Measurements from ENCODE around the gene CCT7.
A peak's percentile ranks its signal among the peaks of the same experiment; 100 is the strongest.

Gene CCT7

DNA sequence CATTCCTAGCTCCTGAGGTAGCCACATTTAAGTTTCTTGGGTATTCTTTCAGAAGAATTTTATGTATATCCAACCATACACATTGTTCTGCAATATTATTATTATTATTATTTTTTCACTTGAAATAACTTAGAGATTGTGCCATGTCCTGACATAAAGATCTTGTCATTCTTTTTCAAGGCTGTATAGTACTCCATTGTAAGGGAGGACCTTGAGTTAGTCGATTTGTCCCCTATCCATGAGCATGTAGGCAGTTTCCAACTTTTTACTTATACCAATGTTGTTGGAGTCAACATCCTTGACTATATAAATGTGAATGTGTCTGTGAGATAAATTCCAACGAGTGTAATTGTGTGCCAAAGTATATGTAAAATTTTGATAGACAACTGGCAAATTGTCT lies 60.1 kb downstream of the CCT7 start:
- no peak for DNase-seq (ENCODE audit: low spot score)

DNA sequence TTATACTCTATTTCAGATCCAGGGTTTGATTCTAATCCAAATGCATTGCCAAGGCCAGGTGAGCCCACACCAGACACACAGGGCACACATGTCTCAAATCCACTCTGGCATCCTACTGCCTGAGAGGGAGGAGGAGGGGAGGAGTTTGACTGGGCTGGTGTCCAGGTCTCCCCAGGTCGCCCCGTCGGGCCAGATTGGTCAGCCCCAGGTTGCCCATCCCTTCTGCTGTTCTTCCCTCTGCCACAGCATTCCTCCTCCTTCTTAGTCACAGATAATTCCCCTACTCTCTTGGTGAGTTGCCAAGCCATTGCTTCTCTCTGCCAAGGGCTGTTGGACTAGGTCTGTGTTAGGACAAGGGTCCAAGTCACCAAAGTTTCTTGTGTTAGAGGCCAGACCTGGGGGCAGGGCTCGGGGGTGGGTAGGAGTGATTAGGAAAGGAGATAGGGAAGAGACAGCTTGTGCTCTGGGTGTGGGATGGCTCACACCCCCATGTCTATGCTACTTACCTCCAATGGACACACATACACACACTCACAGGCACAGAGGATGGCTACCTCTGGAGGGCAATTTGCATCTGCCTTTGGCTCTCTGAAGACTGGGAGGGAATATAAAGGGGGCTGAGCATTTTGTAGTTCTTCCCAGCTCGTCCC lies 61.8 kb downstream of the CCT7 start:
- peak; percentile 61 for DNase-seq (ENCODE audit: low spot score)

DNA sequence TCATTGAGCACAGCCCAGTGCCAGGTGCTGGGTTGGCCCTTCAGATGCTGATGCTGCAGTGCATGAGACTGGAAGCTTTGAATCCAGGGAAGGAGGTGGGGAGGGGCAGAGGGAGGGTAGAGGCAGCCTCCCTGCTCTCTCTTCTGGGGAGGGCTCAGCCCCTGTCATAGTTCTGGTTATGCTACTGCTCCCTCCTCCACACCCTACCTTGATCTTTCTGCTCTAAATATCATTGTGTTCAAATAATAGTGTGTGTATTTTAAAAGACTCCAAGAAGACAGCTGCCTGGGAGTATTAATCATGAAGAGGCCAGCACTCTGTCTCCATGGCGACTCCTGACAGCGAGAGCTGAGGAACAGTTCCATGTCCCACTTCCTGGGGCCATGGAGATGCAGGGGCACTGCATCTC lies 63.0 kb downstream of the CCT7 start:
- no peak for DNase-seq (ENCODE audit: low spot score)

DNA sequence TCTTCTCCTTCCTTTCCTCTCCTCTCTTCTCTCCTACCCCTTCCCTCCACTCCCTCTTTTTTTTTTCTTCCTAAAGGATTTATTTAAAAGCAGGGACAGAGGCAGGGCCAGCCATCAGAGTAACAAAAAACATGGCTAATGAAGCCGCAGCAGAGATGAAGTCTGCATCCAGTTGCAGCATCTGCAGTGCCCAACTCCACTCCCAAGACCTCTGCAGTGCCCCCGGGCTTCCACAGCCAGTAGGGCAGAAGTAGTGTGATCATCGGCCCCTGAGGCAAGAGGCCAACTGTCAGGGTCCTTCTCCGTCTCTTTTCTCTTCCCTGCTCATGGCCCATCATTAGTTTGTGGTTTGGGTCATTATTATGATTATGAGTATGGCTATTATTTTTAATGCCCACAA lies 63.5 kb downstream of the CCT7 start:
- no peak for DNase-seq (ENCODE audit: low spot score)

DNA sequence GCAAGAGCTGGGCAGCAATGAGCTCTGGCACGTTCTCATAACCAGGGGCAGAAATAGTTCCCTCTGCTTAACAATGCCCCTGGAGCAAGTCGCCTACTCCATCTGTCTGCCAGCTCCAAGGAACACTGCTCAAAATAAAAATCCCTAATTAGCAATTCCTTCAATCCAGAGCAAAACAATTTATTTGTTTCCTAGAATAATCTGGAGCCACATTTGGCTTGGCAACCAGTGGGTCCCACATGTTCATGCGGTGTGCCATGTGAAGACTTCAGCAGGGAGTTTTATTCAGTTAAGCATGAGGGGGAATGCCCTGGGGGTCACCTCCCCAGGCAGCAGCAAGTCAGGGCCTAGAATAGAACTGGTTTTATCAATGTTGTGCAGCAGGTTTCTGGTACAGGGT lies 66.8 kb downstream of the CCT7 start:
- DNase-seq (ENCODE audit: low spot score), result no peak

DNA sequence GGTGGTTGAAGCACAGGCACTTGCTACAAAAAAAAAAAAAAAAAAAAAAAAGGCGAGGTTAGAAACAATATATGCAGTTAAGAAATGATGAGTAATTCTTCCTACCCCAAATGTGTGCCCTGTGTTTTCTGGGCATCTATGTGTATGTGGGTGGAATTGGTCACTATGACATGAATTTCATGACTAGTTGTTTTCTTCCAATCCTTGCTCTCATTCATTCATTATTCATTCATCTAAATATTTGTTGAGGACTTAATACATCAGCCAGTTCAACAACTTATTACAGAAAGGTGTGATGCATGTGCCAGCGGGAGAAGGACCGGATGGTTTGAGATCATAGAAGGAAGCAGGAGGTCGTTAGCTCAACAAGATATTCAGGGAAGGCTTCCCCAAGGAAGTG lies 67.5 kb downstream of the CCT7 start:
- DNase-seq (ENCODE audit: low spot score), result no peak

Measured in LoVo (cell line).